Measurements from ENCODE around the gene CPED1.

The CPED1 gene

DNA sequence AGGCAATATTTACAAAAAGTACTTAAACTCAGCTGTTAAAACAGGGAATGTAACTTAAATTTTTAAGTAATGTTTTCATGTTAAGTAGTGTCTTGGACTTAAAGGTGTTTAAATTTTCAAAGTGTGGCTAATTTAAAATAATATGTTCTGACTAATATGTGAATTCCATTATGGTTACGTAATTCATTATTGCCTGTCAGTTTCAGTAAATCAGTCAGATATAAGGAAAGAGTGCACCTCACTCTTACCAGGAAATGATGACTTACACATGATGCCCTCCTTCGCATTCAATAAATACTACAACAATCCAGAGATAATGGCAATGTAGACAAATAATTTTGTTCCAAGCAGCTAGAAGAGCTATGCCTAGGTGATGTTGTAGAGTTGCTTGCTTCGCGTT, 271.3 kb downstream of the CPED1 start:
- DNase-seq: no peak
- WGBS (ENCODE audit: insufficient coverage): no CpG with 5 or more reads among the region's 4 CpGs
- H3K4me1 ChIP-seq (ENCODE audit: control extremely low read depth in 1 of 4, control insufficient read depth in 4 of 4, insufficient read depth in 4 of 4, low read length in 3 of 4): no peaks in the 10 kb centered on the region
- CTCF ChIA-PET: interaction anchor here (1.0 kb wide), 1 partner anchor 20 kb away, joined by 3 read pairs; no protein-coding TSS in a partner anchor
- no peaks in the 10 kb centered on the region for H3K9me3 ChIP-seq (ENCODE audit: control extremely low read depth in 1 of 5, control insufficient read depth in 4 of 5, insufficient read depth in 2 of 5, low read depth in 1 of 5, low read length in 4 of 5)
- no peak overlapping the region for H3K27ac ChIP-seq (ENCODE audit: insufficient read depth in 1 of 2, low read depth in 1 of 2, low read length in 2 of 2, poor library complexity in 1 of 2, severe bottlenecking in 2 of 2)
- no peak overlapping the region for H3K4me3 ChIP-seq (ENCODE audit: control insufficient read depth in 1 of 7, extremely low read depth in 1 of 7, insufficient read depth in 4 of 7, low read depth in 2 of 7, low read length in 6 of 7)
- POLR2A ChIA-PET: no interaction called here
- H3K27me3 ChIP-seq (replicated peaks in 2 of 5; ENCODE audit: control insufficient read depth in 4 of 5, insufficient read depth in 5 of 5, low read length in 4 of 5): no peaks in the 10 kb centered on the region
- H3K36me3 ChIP-seq (ENCODE audit: control insufficient read depth in 4 of 4, insufficient read depth in 4 of 4, low read length in 3 of 4): no peaks in the 10 kb centered on the region

DNA sequence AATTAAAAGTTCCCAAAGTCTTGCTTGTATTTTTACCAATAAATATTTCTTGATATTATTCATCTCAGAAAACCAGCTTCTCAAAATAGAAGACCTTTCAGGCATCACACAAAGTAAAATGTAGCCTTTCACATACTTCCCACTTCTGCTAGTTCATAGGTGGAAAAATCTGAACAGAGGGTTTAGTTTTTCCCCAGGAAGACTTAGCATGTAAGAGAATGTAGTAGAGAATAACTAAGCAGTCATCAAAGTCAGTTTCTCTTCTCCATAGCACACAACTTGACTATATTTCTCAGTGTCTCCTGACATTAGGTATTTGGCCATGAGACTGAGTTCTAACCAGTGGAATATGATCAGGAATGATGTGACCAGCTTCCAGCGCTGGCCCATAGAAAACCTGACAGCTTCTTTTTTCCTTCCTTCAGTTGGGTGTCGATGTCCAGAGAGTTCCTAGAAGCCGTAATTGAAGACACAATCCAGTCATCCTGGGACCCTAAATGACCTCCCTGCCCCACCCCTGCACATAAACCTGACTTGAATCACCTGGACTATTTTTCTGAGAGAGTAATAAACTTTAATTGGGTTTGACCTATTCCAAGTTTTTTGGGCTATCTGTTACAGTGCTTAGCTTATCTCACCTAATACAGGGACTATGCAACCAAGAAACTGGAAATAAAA, 272.8 kb downstream of the CPED1 start:
- no peak overlapping the region for H3K4me3 ChIP-seq (ENCODE audit: control insufficient read depth in 1 of 7, extremely low read depth in 1 of 7, insufficient read depth in 4 of 7, low read depth in 2 of 7, low read length in 6 of 7)
- H3K4me1 ChIP-seq (ENCODE audit: control extremely low read depth in 1 of 4, control insufficient read depth in 4 of 4, insufficient read depth in 4 of 4, low read length in 3 of 4): no peaks in the 10 kb centered on the region
- no peaks in the 10 kb centered on the region for H3K9me3 ChIP-seq (ENCODE audit: control extremely low read depth in 1 of 5, control insufficient read depth in 4 of 5, insufficient read depth in 2 of 5, low read depth in 1 of 5, low read length in 4 of 5)
- POLR2A ChIA-PET: no interaction called here
- CTCF ChIA-PET: no interaction called here
- no peaks in the 10 kb centered on the region for H3K27me3 ChIP-seq (replicated peaks in 2 of 5; ENCODE audit: control insufficient read depth in 4 of 5, insufficient read depth in 5 of 5, low read length in 4 of 5)
- DNase-seq: no peak
- peaks cover 0 to under 1% (median 0%) of the 10 kb centered on the region in 4 experiments for H3K36me3 ChIP-seq (ENCODE audit: control insufficient read depth in 4 of 4, insufficient read depth in 4 of 4, low read length in 3 of 4)
- H3K27ac ChIP-seq (ENCODE audit: insufficient read depth in 1 of 2, low read depth in 1 of 2, low read length in 2 of 2, poor library complexity in 1 of 2, severe bottlenecking in 2 of 2): no peak overlapping the region
- WGBS (ENCODE audit: insufficient coverage): 100% methylated on average over 1 of the region's 3 CpGs

DNA sequence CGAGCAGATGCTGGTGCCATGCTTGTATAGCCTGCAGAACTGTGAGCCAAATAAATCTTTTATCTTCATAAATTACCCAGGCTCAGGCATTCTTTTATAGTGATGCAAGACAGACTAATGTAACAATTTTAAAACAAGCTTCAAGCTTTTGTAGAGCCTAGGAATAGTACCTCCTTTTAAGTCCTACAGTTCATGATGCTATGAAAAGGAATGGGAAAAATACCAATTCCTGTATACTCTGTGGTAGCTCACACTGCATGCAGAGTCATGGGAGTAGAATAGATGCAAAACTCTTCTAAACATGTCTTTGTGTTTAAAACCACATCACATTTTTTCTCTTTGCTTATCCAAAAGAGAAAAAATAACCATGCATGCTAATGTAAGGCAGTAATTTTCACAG, 273.7 kb downstream of the CPED1 start:
- no peak for DNase-seq
- Histone ChIP-seq H3K4me1 (ENCODE audit: control extremely low read depth in 1 of 4, control insufficient read depth in 4 of 4, insufficient read depth in 4 of 4, low read length in 3 of 4) (no peaks in the 10 kb centered on the region), H3K27me3 (replicated peaks in 2 of 5; ENCODE audit: control insufficient read depth in 4 of 5, insufficient read depth in 5 of 5, low read length in 4 of 5) (no peaks in the 10 kb centered on the region), H3K4me3 (ENCODE audit: control insufficient read depth in 1 of 7, extremely low read depth in 1 of 7, insufficient read depth in 4 of 7, low read depth in 2 of 7, low read length in 6 of 7) (no peak overlapping the region), H3K9me3 (ENCODE audit: control extremely low read depth in 1 of 5, control insufficient read depth in 4 of 5, insufficient read depth in 2 of 5, low read depth in 1 of 5, low read length in 4 of 5) (no peaks in the 10 kb centered on the region), H3K36me3 (ENCODE audit: control insufficient read depth in 4 of 4, insufficient read depth in 4 of 4, low read length in 3 of 4) (peaks cover 0 to 5% (median 0%) of the 10 kb centered on the region in 4 experiments), H3K27ac (ENCODE audit: insufficient read depth in 1 of 2, low read depth in 1 of 2, low read length in 2 of 2, poor library complexity in 1 of 2, severe bottlenecking in 2 of 2) (no peak overlapping the region)
- CTCF ChIA-PET: no interaction called here
- POLR2A ChIA-PET: no interaction called here
- WGBS (ENCODE audit: insufficient coverage): 100% methylated on average over 1 of the region's 1 CpG

DNA sequence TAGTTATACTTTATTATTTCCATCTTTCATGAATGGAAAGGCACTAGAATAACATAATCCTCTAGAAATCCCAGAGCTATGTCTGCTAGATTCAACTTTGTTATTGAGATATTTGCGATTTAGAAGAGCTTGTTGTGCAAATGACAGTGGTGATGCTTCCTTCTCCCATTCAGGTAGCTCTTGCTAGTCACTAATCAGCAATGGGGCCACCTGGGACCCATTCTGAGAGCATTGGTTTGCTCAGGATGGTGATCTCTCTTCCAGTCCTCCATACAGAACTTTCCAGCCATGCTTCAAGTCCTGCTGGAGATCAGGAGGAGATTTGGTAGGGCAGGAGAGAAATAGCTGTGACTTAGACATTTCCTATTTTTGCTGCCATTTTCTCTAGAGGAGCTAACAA, 274.5 kb downstream of the CPED1 start:
- POLR2A ChIA-PET: no interaction called here
- no peaks in the 10 kb centered on the region for H3K4me1 ChIP-seq (ENCODE audit: control extremely low read depth in 1 of 4, control insufficient read depth in 4 of 4, insufficient read depth in 4 of 4, low read length in 3 of 4)
- no peaks in the 10 kb centered on the region for H3K9me3 ChIP-seq (ENCODE audit: control extremely low read depth in 1 of 5, control insufficient read depth in 4 of 5, insufficient read depth in 2 of 5, low read depth in 1 of 5, low read length in 4 of 5)
- H3K36me3 ChIP-seq (ENCODE audit: control insufficient read depth in 4 of 4, insufficient read depth in 4 of 4, low read length in 3 of 4): peaks cover 0 to 8% (median 0%) of the 10 kb centered on the region in 4 experiments
- H3K4me3 ChIP-seq (ENCODE audit: control insufficient read depth in 1 of 7, extremely low read depth in 1 of 7, insufficient read depth in 4 of 7, low read depth in 2 of 7, low read length in 6 of 7): no peak overlapping the region
- H3K27ac ChIP-seq (ENCODE audit: insufficient read depth in 1 of 2, low read depth in 1 of 2, low read length in 2 of 2, poor library complexity in 1 of 2, severe bottlenecking in 2 of 2): no peak overlapping the region
- no CpG with 5 or more reads among the region's 1 CpG for WGBS (ENCODE audit: insufficient coverage)
- H3K27me3 ChIP-seq (replicated peaks in 2 of 5; ENCODE audit: control insufficient read depth in 4 of 5, insufficient read depth in 5 of 5, low read length in 4 of 5): no peaks in the 10 kb centered on the region
- DNase-seq: no peak
- CTCF ChIA-PET: no interaction called here

DNA sequence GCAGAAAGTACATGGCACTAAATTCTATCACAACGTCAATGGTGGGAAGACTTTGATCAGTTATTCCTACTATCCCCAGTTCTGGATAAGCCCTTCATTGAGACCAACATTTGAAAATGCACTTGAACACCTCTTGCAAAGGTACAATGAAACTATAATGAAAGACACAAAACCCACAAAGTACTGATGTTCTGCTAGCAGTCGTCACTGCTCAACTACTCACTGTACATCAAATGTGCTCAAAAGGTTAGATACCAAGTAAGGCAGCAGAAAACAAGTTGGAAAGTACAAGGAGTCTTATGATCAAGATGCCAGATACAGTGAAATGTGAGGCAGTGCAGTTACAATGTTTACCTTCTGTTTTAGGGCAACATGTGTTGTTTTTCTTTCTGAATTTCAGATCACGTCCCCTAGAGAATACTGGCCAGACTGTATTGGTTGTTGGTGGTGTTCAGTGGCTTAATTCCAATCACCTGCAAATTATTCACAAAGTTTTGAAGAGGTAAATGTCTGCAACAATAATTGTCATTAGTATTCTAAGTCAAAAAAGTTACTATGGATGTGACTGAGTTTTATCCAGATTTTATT, 277.9 kb downstream of the CPED1 start:
- no peak for DNase-seq
- ChIA-PET CTCF (no interaction called here), POLR2A (no interaction called here)
- H3K36me3 ChIP-seq (ENCODE audit: control insufficient read depth in 4 of 4, insufficient read depth in 4 of 4, low read length in 3 of 4): peaks cover 0 to 16% (median 0%) of the 10 kb centered on the region in 4 experiments
- H3K4me3 ChIP-seq (ENCODE audit: control insufficient read depth in 1 of 7, extremely low read depth in 1 of 7, insufficient read depth in 4 of 7, low read depth in 2 of 7, low read length in 6 of 7): no peak overlapping the region
- H3K9me3 ChIP-seq (ENCODE audit: control extremely low read depth in 1 of 5, control insufficient read depth in 4 of 5, insufficient read depth in 2 of 5, low read depth in 1 of 5, low read length in 4 of 5): no peaks in the 10 kb centered on the region
- H3K4me1 ChIP-seq (ENCODE audit: control extremely low read depth in 1 of 4, control insufficient read depth in 4 of 4, insufficient read depth in 4 of 4, low read length in 3 of 4): no peaks in the 10 kb centered on the region
- 100% methylated on average over 1 of the region's 3 CpGs for WGBS (ENCODE audit: insufficient coverage)
- no peak overlapping the region for H3K27ac ChIP-seq (ENCODE audit: insufficient read depth in 1 of 2, low read depth in 1 of 2, low read length in 2 of 2, poor library complexity in 1 of 2, severe bottlenecking in 2 of 2)
- no peaks in the 10 kb centered on the region for H3K27me3 ChIP-seq (replicated peaks in 2 of 5; ENCODE audit: control insufficient read depth in 4 of 5, insufficient read depth in 5 of 5, low read length in 4 of 5)

DNA sequence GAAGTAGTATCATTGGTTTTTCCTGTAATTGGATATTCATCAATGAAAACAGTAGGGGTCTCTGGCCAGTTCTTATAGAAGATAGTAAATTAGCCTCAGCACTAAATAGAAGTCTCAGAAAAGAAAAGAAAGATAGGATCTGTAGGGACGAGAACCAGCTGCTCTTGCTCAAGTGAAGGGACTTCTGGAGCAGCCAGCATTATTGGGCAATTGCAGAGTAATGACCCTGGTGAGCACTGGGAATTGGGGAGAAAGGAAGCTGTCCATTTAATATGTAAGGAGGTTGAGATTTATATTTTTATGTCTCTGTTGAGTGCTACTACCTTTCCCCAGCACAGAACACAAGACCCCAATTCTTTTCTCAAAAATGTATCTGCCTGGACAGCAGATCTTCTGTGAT, 279.1 kb downstream of the CPED1 start:
- CTCF ChIA-PET: no interaction called here
- no peak for DNase-seq
- no peak overlapping the region for H3K27ac ChIP-seq (ENCODE audit: insufficient read depth in 1 of 2, low read depth in 1 of 2, low read length in 2 of 2, poor library complexity in 1 of 2, severe bottlenecking in 2 of 2)
- H3K27me3 ChIP-seq (replicated peaks in 2 of 5; ENCODE audit: control insufficient read depth in 4 of 5, insufficient read depth in 5 of 5, low read length in 4 of 5): no peaks in the 10 kb centered on the region
- H3K4me3 ChIP-seq (ENCODE audit: control insufficient read depth in 1 of 7, extremely low read depth in 1 of 7, insufficient read depth in 4 of 7, low read depth in 2 of 7, low read length in 6 of 7): no peak overlapping the region
- no peaks in the 10 kb centered on the region for H3K4me1 ChIP-seq (ENCODE audit: control extremely low read depth in 1 of 4, control insufficient read depth in 4 of 4, insufficient read depth in 4 of 4, low read length in 3 of 4)
- WGBS (ENCODE audit: insufficient coverage): 100% methylated on average over 1 of the region's 1 CpG
- POLR2A ChIA-PET: no interaction called here
- no peaks in the 10 kb centered on the region for H3K9me3 ChIP-seq (ENCODE audit: control extremely low read depth in 1 of 5, control insufficient read depth in 4 of 5, insufficient read depth in 2 of 5, low read depth in 1 of 5, low read length in 4 of 5)
- H3K36me3 ChIP-seq (ENCODE audit: control insufficient read depth in 4 of 4, insufficient read depth in 4 of 4, low read length in 3 of 4): peaks cover 0 to 16% (median 2%) of the 10 kb centered on the region in 4 experiments

DNA sequence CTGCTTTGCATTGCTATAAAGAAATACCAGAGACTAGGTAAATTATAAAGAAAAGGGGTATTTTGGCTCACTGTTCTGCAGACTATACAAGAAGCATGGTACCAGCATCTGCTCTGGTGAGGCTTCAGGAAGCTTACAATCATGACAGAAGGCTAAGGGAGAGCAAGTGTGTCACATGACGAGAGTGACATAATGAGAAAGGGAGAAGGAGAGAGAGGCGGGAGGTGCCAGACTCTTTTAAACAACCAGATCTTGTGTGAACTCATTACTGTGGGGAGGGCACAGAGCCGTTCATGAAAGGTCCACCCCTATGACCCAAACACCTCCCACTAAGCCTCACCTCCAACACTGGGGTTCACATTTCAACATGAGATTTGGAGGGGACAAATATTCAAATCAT, 281.3 kb downstream of the CPED1 start:
- peaks cover 0 to 17% (median 2%) of the 10 kb centered on the region in 4 experiments for H3K36me3 ChIP-seq (ENCODE audit: control insufficient read depth in 4 of 4, insufficient read depth in 4 of 4, low read length in 3 of 4)
- H3K4me3 ChIP-seq (ENCODE audit: control insufficient read depth in 1 of 7, extremely low read depth in 1 of 7, insufficient read depth in 4 of 7, low read depth in 2 of 7, low read length in 6 of 7): no peak overlapping the region
- no peaks in the 10 kb centered on the region for H3K4me1 ChIP-seq (ENCODE audit: control extremely low read depth in 1 of 4, control insufficient read depth in 4 of 4, insufficient read depth in 4 of 4, low read length in 3 of 4)
- H3K27me3 ChIP-seq (replicated peaks in 2 of 5; ENCODE audit: control insufficient read depth in 4 of 5, insufficient read depth in 5 of 5, low read length in 4 of 5): no peaks in the 10 kb centered on the region
- H3K9me3 ChIP-seq (ENCODE audit: control extremely low read depth in 1 of 5, control insufficient read depth in 4 of 5, insufficient read depth in 2 of 5, low read depth in 1 of 5, low read length in 4 of 5): no peaks in the 10 kb centered on the region
- H3K27ac ChIP-seq (ENCODE audit: insufficient read depth in 1 of 2, low read depth in 1 of 2, low read length in 2 of 2, poor library complexity in 1 of 2, severe bottlenecking in 2 of 2): no peak overlapping the region
- ChIA-PET POLR2A (no interaction called here), CTCF (no interaction called here)
- DNase-seq: no peak
- 100% methylated on average over 1 of the region's 3 CpGs for WGBS (ENCODE audit: insufficient coverage)
